NB4 (cell line): ENCODE results near the gene TBC1D25.

Source experiments
- DNase-seq: peaks from one replicate; pipeline ENCODE4 v3.0.0; 2010; ENCODE audit warnings: low read depth
- H3K4me3 ChIP-seq: one replicate; pipeline ENCODE4 v1.5.1; 2011; ENCODE audit warnings: mild to moderate bottlenecking, low read depth, low read length, moderate library complexity
- MYC ChIP-seq: IDR thresholded peaks from 2 replicates; pipeline ENCODE4 v1.6.1; 2011; ENCODE audit warnings: low read depth, low read length
- POLR2A ChIP-seq: IDR thresholded peaks from 2 replicates; pipeline ENCODE4 v1.6.1; 2011; ENCODE audit warnings: mild to moderate bottlenecking; ENCODE audit not compliant: insufficient read length; ENCODE audit errors: extremely low read depth
- TF ChIP-seq, protein P1 (sequence below): IDR thresholded peaks from one replicate; pipeline ENCODE4 v1.5.1; 2012; ENCODE audit warnings: low read depth, low read length
- TF ChIP-seq, protein P2 (sequence below): IDR thresholded peaks from 2 replicates; pipeline ENCODE4 v1.6.1; 2011; ENCODE audit warnings: low read depth, low read length

The TBC1D25 gene, protein sequence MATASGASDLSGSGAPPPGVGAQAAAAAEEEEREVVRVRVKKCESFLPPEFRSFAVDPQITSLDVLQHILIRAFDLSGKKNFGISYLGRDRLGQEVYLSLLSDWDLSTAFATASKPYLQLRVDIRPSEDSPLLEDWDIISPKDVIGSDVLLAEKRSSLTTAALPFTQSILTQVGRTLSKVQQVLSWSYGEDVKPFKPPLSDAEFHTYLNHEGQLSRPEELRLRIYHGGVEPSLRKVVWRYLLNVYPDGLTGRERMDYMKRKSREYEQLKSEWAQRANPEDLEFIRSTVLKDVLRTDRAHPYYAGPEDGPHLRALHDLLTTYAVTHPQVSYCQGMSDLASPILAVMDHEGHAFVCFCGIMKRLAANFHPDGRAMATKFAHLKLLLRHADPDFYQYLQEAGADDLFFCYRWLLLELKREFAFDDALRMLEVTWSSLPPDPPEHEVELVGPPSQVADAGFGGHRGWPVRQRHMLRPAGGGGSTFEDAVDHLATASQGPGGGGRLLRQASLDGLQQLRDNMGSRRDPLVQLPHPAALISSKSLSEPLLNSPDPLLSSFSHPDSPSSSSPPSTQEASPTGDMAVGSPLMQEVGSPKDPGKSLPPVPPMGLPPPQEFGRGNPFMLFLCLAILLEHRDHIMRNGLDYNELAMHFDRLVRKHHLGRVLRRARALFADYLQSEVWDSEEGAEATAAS

DNA sequence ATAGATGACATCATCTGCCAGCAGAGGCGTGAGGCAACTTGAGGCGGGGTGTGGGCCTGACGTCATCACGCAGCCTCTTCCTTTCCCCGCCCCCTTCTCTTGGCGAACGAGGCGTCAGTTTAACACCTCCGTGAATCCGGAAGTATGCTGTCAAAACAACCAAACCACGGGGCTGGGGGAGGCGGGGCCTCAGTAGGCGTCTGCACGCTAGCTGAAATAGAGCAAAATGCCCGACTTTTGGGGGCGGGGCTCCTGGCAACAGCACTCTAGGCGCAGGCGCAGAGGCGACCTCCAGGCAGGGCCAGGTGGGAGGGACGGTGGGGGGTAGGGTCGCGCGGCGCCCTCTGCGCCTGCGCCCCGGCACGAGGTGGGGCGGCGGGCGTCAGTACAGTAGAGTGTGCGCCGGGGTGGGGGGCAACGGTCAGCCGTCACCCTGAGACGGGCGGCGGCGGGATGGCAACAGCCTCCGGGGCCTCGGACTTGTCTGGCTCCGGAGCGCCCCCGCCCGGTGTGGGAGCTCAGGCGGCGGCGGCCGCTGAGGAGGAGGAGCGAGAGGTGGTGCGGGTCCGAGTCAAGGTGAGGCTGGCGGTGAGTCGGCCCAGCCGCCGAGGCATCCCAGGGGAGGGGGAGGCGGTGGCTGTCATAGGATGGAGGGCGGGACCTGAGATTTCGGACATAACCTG, at the start of gene TBC1D25:
TBC1D25 (plus strand) TSS at position 370 of the 683 bp plus-strand sequence; CDS start at position 454, 84 bp downstream.
- peak within 1 kb of the TSS; percentile 61 for H3K4me3 ChIP-seq
- TF ChIP-seq, protein P1, sequence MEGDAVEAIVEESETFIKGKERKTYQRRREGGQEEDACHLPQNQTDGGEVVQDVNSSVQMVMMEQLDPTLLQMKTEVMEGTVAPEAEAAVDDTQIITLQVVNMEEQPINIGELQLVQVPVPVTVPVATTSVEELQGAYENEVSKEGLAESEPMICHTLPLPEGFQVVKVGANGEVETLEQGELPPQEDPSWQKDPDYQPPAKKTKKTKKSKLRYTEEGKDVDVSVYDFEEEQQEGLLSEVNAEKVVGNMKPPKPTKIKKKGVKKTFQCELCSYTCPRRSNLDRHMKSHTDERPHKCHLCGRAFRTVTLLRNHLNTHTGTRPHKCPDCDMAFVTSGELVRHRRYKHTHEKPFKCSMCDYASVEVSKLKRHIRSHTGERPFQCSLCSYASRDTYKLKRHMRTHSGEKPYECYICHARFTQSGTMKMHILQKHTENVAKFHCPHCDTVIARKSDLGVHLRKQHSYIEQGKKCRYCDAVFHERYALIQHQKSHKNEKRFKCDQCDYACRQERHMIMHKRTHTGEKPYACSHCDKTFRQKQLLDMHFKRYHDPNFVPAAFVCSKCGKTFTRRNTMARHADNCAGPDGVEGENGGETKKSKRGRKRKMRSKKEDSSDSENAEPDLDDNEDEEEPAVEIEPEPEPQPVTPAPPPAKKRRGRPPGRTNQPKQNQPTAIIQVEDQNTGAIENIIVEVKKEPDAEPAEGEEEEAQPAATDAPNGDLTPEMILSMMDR = peak; percentile 29
- TF ChIP-seq, protein P2, sequence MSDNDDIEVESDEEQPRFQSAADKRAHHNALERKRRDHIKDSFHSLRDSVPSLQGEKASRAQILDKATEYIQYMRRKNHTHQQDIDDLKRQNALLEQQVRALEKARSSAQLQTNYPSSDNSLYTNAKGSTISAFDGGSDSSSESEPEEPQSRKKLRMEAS = peak; percentile 67
- TF ChIP-seq MYC (peak; percentile 36; the same call in 1 of the 2 replicates), POLR2A (peak; percentile 55)
- DNase-seq = peak; percentile 97

DNA sequence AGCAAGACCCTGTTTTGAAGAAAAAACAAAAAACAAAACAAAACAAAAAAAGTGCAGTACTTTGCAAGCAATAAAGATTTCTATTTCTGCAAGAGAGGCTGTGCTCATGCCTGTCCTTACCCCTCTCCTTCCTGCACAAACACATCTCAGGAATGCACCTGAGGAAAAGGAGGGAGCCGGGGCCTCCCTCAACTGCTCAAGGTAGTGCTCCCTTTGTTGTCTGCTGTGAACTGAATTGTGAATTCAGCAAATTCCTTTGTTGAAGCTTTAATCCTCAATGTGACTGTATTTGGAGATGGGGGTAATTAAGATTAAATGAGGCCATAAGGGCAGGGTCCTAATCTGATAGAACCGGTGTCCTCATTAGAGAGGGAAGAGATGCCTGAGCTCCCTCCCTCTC, 49.6 kb upstream of the TBC1D25 start:
- no peak overlapping the region for H3K4me3 ChIP-seq
- DNase-seq = no peak
- no peak for TF ChIP-seq POLR2A
- TF ChIP-seq, protein P2 = no peak

DNA sequence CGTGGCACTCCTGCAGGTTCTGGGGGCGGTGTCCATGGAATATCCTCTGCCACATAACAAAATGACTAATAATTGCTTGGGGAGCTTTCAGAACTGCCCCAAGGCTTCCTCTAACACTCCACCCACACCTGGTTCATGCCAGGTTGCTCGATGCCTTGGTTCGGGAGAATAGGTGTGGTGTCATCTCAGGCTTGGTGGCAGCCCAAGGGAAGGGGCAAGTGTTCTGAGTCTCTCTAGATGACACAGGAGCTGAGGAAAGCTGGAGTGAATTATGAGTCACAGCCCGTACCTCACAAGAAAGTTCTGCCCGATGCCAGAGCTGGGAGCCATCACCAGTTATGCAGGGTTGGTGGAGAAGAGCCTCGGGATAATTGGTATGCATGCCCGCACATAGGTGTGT, 48.9 kb upstream of the TBC1D25 start:
- TF ChIP-seq POLR2A (no peak), MYC (no peak)
- TF ChIP-seq, protein P1 = no peak
- TF ChIP-seq, protein P2 = no peak
- no peak overlapping the region for H3K4me3 ChIP-seq
- no peak for DNase-seq

DNA sequence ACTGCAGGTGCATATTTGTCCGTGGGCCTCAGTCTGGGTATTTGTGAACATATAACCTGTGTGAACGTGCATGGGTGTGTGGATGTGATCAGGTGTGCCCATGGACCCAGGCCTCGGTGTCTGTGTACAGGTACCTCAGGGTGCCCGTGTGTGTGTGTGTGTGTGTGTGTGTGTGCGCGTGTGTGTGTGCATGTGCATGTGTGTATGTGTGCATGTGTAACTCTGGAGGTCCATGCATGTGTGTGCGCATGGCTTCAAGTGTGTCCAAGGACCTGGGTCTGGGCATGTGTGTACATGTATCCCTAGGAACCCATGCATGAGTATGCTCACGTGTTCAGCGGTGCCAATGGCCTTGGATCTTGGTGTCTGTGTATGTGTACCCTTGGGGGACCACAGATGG, 47.7 kb upstream of the TBC1D25 start:
- DNase-seq = no peak
- H3K4me3 ChIP-seq = no peak overlapping the region
- TF ChIP-seq, protein P1 = no peak
- TF ChIP-seq MYC = no peak
- no peak for TF ChIP-seq POLR2A
- TF ChIP-seq, protein P2 = no peak

DNA sequence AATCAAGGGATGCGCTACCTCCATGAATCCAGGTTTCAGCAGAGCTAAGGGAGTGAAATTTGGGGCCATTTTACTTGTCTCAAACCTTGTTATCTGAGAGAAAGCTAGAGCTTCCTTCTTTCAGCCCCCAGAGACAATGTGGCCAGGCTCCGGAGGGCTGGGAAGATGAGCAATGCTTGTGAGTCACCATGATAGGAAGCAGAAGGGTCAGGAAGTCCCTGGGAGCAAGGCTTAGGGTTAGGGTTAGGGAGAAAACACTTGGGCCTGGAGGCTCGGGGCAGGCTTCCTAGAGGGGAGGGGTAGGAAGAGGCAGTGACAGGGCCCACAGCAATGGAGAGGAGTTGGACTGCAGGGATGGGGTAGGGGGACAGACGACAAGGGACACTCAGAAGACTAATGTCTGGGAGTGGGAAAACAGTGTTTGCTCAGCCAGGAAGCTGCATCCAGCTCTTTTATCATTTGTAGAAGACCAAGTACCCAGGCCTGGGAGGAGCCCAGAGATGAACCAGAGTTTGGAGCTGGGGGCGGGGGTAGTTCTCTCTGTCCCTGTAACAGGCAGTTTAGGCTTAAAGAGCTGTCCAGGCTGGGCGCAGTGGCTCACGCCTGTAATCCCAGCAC, 47.1 kb upstream of the TBC1D25 start:
- peak; percentile 91 for DNase-seq
- H3K4me3 ChIP-seq = no peak overlapping the region
- TF ChIP-seq, protein P1 = no peak
- 0 out of 2 replicates have a peak, but pooled peaks have one; percentile 29 for TF ChIP-seq MYC
